DMS 273 treated with DMSO at 0.1 percent for 48 hours (cell line): Measurements from ENCODE around the gene UBE2J1.

Source experiments
- DNase-seq: peaks from one replicate; lab custom pipeline; 2025; lab: John Stamatoyannopoulos, UW

UBE2J1 gene

GRCh38 chr6:89287351-89288028 is 65.0 kb downstream of the UBE2J1 start:
- DNase-seq = no peak

GRCh38 chr6:89286516-89286915 is 66.0 kb downstream of the UBE2J1 start:
- DNase-seq = no peak

DNA sequence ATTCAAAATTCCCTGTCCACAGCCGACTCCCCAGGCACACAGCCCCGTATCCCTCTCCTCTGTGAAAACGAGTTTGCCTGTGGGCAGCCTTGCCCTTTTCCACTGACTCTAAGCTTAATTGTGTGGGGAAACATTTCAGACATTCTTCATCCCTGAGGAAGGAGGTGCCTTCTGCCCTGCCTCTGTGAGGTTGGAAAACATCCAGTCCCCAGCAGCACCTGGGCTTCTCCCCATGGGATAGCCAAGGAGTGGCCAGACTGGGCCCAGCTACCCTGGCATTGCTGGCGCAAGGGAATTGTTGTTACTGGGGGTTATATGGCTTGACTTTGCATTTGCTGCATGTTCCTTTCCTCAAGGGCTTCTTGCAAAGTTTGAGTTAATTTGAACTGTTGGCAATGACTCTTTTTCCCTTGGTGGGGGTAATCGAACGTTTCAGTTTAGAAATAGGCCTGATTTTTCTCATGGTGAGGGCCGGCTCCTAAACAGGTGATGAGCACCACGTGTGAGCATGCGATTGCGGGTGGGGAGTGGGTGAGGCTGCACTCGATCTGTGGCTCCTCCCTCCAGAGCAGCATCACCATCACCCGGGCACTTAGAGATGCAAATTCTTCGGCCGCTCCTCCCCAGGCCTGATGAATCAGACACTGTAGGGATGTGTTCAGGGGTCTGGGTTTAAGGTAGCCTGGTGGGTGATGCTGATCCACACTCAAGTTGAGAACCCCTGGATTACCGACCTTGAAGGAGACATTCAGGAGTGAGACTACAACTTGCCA is 67.4 kb downstream of the UBE2J1 start:
- no peak for DNase-seq

- DNase-seq = no peak
Measured at GRCh38 chr6:89284081-89284480, 68.4 kb downstream of the UBE2J1 start.

DNA sequence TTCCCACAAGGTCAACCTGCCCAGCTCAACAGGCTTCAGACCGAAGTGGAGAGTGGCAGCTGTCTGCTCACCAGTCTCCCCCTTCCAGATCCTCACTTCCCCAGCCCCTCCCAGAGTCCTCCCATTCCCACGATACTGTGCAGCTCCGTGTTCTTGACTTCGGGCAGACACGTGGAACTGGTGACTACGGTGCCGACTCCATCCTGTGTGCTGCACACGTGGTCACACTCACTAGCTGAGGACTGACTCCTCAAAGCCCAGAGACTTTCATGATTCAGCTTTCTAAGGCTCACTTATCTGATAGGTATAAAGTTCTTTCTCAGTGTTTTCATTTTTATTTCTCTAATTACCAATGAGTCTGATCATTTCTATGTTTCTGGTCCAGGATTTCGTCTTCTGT is 69.8 kb downstream of the UBE2J1 start:
- no peak for DNase-seq

GRCh38 chr6:89281779-89282246 is 70.7 kb downstream of the UBE2J1 start:
- no peak for DNase-seq

DNA sequence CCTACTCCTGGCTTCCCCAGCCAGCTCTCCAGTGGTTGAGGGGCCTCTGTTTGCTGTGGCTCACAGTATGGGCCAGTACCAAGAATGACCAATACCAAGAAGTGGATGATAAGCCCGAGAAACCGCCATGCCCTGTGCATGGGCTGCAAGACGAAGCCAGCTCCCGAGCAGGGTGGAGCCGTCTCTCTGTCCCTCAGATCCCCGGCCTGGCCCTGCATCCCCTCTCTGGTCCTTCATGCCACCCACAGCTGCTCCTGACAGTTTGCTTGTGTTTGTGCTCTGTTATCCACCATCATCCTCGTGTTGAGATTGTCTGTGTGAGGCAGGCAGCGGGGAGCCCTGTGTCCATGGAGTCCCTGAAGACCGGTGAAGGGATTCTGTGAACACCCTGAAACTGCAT is 73.6 kb downstream of the UBE2J1 start:
- no peak for DNase-seq
